GM23338 (cell line): ENCODE measurements around the gene CDH5. TPM values are rescaled to one million over a fixed set of nuclear protein-coding genes. Genes with fewer than 3 reads are reported as not detected.

Experiments used
- ATAC-seq: fragments of 200-7000 bp; cut with Tn5 transposase; 3 replicates; pipeline ENCODE4 v1.9.1; 2020
- DNase-seq: peaks from one replicate; pipeline ENCODE4 v3.0.0-alpha.2; 2015; ENCODE audit warnings: low spot score
- H2AFZ ChIP-seq: fragments of 200-600 bp; sonication (generic); 2 replicates; pipeline ENCODE4 v1.8.0; 2016; ENCODE audit warnings: antibody characterized with exemption, mild to moderate bottlenecking, moderate library complexity
- H3F3A ChIP-seq: fragments of 200-600 bp; sonication (generic); replicated peaks from 2 replicates; pipeline ENCODE4 v1.8.0; 2017; ENCODE audit warnings: antibody characterized with exemption, mixed run types, low read depth
- H3K27ac ChIP-seq: fragments of 200-600 bp; sonication (generic); 2 replicates; pipeline ENCODE4 v1.6.1; 2016; ENCODE audit warnings: low read depth
- H3K27me3 ChIP-seq: fragments of 200-600 bp; sonication (generic); 2 replicates; pipeline ENCODE4 v1.8.0; 2016; ENCODE audit warnings: mild to moderate bottlenecking, mixed run types, moderate library complexity; ENCODE audit not compliant: insufficient read depth
- H3K36me3 ChIP-seq: fragments of 200-600 bp; sonication (generic); 2 replicates; pipeline ENCODE4 v1.8.0; 2016; ENCODE audit warnings: mild to moderate bottlenecking; ENCODE audit not compliant: insufficient read depth
- H3K4me1 ChIP-seq: fragments of 200-600 bp; sonication (generic); 2 replicates; pipeline ENCODE4 v1.8.0; 2016; ENCODE audit warnings: mild to moderate bottlenecking, moderate library complexity; ENCODE audit not compliant: insufficient read depth
- H3K4me2 ChIP-seq: fragments of 200-600 bp; sonication (generic); 2 replicates; pipeline ENCODE4 v1.7.1; 2017; ENCODE audit warnings: mixed run types
- H3K4me3 ChIP-seq: fragments of 200-600 bp; sonication (generic); 2 replicates; pipeline ENCODE4 v1.6.1; 2016; ENCODE audit warnings: mixed run types
- H3K79me2 ChIP-seq: fragments of 200-600 bp; sonication (generic); replicated peaks from 2 replicates; pipeline ENCODE4 v1.8.0; 2017; ENCODE audit warnings: mild to moderate bottlenecking; ENCODE audit not compliant: insufficient read depth
- H3K9me2 ChIP-seq: fragments of 200-600 bp; sonication (generic); 2 replicates; pipeline ENCODE4 v1.8.0; 2017; ENCODE audit not compliant: insufficient read depth
- H4K20me1 ChIP-seq: fragments of 200-600 bp; sonication (generic); replicated peaks from 2 replicates; pipeline ENCODE4 v1.8.0; 2017; ENCODE audit warnings: mild to moderate bottlenecking; ENCODE audit not compliant: insufficient read depth
- H3K27ac Mint-ChIP-seq: 2 replicates; pipeline ENCODE4 v1.8.0; 2020; ENCODE audit warnings: inconsistent platforms, mild to moderate bottlenecking, moderate library complexity, mixed read lengths
- H3K27me3 Mint-ChIP-seq: 3 replicates; pipeline ENCODE4 v1.8.0; 2022; ENCODE audit warnings: low read depth, mild to moderate bottlenecking, moderate library complexity, mixed read lengths, inconsistent platforms; ENCODE audit not compliant: insufficient read depth, poor library complexity
- H3K36me3 Mint-ChIP-seq: 3 replicates; pipeline ENCODE4 v1.8.0; 2021; ENCODE audit warnings: low read depth, mild to moderate bottlenecking, inconsistent platforms, moderate library complexity, mixed read lengths
- H3K4me1 Mint-ChIP-seq: 3 replicates; pipeline ENCODE4 v1.8.0; 2020; ENCODE audit warnings: mild to moderate bottlenecking, inconsistent platforms, mixed read lengths
- H3K4me3 Mint-ChIP-seq: 3 replicates; pipeline ENCODE4 v1.8.0; 2021; ENCODE audit warnings: moderate library complexity, mild to moderate bottlenecking, inconsistent platforms, mixed read lengths
- H3K9me3 Mint-ChIP-seq: 3 replicates; pipeline ENCODE4 v1.8.0; 2020; ENCODE audit warnings: moderate library complexity, mild to moderate bottlenecking, inconsistent platforms, mixed read lengths
- CREB1 ChIP-seq: fragments of 250-450 bp; sonication (Bioruptor Pico); IDR thresholded peaks from 2 replicates; pipeline ENCODE4 v1.5.0; 2020; ENCODE audit warnings: low read depth, mild to moderate bottlenecking, moderate library complexity
- CTCF ChIP-seq, 2 experiments: fragments of 200-600 bp in 1 of 2; sonication (generic) in 1 of 2; conservative IDR thresholded peaks; 2 replicates each; pipeline versions ENCODE4 v1.5.1 to v1.6.1; 2016 to 2017; ENCODE audit warnings: antibody characterized with exemption in 2 of 2, low read depth in 2 of 2, mild to moderate bottlenecking in 2 of 2, moderate library complexity in 1 of 2
- ETS1 ChIP-seq: IDR thresholded peaks from 2 replicates; pipeline ENCODE4 v1.6.1; 2016; ENCODE audit warnings: antibody characterized with exemption
- EZH2 ChIP-seq: fragments of 200-600 bp; sonication (generic); IDR thresholded peaks from one replicate; pipeline ENCODE4 v1.8.0; 2017; ENCODE audit warnings: antibody characterized with exemption, mild to moderate bottlenecking, low read depth; ENCODE audit not compliant: unreplicated experiment
- EZH2phosphoT487 ChIP-seq: fragments of 200-600 bp; sonication (generic); IDR thresholded peaks from one replicate; pipeline ENCODE4 v1.8.1; 2018; ENCODE audit warnings: antibody characterized with exemption; ENCODE audit not compliant: unreplicated experiment
- JUNB ChIP-seq: IDR thresholded peaks from one replicate; pipeline ENCODE4 v1.6.1; 2016; ENCODE audit warnings: antibody characterized with exemption; ENCODE audit not compliant: unreplicated experiment
- NANOG ChIP-seq: IDR thresholded peaks from 2 replicates; pipeline ENCODE4 v1.6.1; 2016; ENCODE audit warnings: antibody characterized with exemption, borderline replicate concordance
- POLR2AphosphoS5 ChIP-seq: IDR thresholded peaks from 2 replicates; pipeline ENCODE4 v1.6.1; 2016; ENCODE audit warnings: antibody characterized with exemption, low read depth
- REST ChIP-seq: IDR thresholded peaks from one replicate; pipeline ENCODE4 v1.6.1; 2018; ENCODE audit warnings: antibody characterized with exemption; ENCODE audit not compliant: unreplicated experiment
- STAT1 ChIP-seq: IDR thresholded peaks from one replicate; pipeline ENCODE4 v1.6.1; 2016; ENCODE audit warnings: antibody characterized with exemption; ENCODE audit not compliant: unreplicated experiment
- ZNF114 ChIP-seq: fragments of 250-450 bp; sonication (Bioruptor Pico); IDR thresholded peaks from 2 replicates; pipeline ENCODE4 v1.5.0; 2020; ENCODE audit warnings: mild to moderate bottlenecking, moderate library complexity
- ZNF331 ChIP-seq: fragments of 250-450 bp; sonication (Bioruptor Pico); IDR thresholded peaks from 2 replicates; pipeline ENCODE4 v1.5.0; 2020; ENCODE audit warnings: low read depth, mild to moderate bottlenecking, moderate library complexity
- polyA plus RNA-seq: library from polyadenylated mRNA; unstranded; fragments of >200 nt; fragmentation: Nextera tagmentation; extraction: Ambion mirVana; gene quantifications from 2 replicates; pipeline ENCODE4 v1.2.1, GENCODE V29; 2016
- total RNA-seq: library from RNA; depleted of rRNA; stranded (reverse); fragments of >200 nt; shearing (Covaris generic); gene quantifications from 2 replicates; pipeline ENCODE4 v1.2.3, GENCODE V29; 2014

CDH5 gene
- total and polyA plus RNA-seq, 2 experiments from 2014 or later = 0.18 TPM; not detected in 1

GRCh38 chr16:66401610-66402009 is 35.1 kb downstream of the CDH5 start (continued):
- TF ChIP-seq REST (no peak), ZNF331 (no peak), CREB1 (CRISPR knock-in tag) (no peak), ZNF114 (CRISPR knock-in tag) (no peak), ETS1 (no peak), STAT1 (no peak), CTCF (conservative IDR thresholded peaks at IDR 0.05; ENCODE audit: low read depth in 2 of 2) (no peak), NANOG (no peak), POLR2AphosphoS5 (no peak), JUNB (no peak), EZH2phosphoT487 (no peak)

GRCh38 chr16:66402166-66402565 is 35.7 kb downstream of the CDH5 start:
- no peaks in the 10 kb centered on the region for H3K36me3 ChIP-seq
- H3K4me1 ChIP-seq = 0 out of 2 replicates have a peak, but pooled peaks cover 2% of the 10 kb centered on the region
- H3K4me2 ChIP-seq = no peak overlapping the region
- no peaks in the 10 kb centered on the region for H4K20me1 ChIP-seq
- Mint-ChIP-seq H3K36me3 (no peaks in the 10 kb centered on the region), H3K4me3 (no peak overlapping the region), H3K4me1 (peaks cover 19% of the 10 kb centered on the region), H3K27me3 (peaks cover 13% of the 10 kb centered on the region), H3K27ac (no peak overlapping the region), H3K9me3 (peaks cover 13% of the 10 kb centered on the region)
- no peak for ATAC-seq
- TF ChIP-seq POLR2AphosphoS5 (no peak), EZH2 (no peak), CTCF (conservative IDR thresholded peaks at IDR 0.05; ENCODE audit: low read depth in 2 of 2) (no peak), REST (no peak), ZNF114 (CRISPR knock-in tag) (no peak), CREB1 (CRISPR knock-in tag) (no peak), EZH2phosphoT487 (no peak)
- H3K27ac ChIP-seq = no peak overlapping the region
- no peaks in the 10 kb centered on the region for H3F3A ChIP-seq
- no peak for DNase-seq
- peaks cover 3% of the 10 kb centered on the region; the same call in 1 of the 2 replicates for H3K27me3 ChIP-seq
- H3K4me3 ChIP-seq = no peak overlapping the region
- H3K9me2 ChIP-seq = no peaks in the 10 kb centered on the region
- no peaks in the 10 kb centered on the region for H3K79me2 ChIP-seq
- no peak overlapping the region for H2AFZ ChIP-seq
